HG03196 (cell line): ENCODE results near the gene MARK3.
"Not testable (repeated sequence)": the region's sequence is repeated elsewhere in the genome, so short reads cannot be mapped to it uniquely, and the experiment has no call there.

Source experiments
- ATAC-seq: cut with Tn5 transposase; IDR thresholded peaks from one replicate; pipeline ENCODE4 v1.9.1; 2021; ENCODE audit not compliant: unreplicated experiment

The MARK3 gene

DNA sequence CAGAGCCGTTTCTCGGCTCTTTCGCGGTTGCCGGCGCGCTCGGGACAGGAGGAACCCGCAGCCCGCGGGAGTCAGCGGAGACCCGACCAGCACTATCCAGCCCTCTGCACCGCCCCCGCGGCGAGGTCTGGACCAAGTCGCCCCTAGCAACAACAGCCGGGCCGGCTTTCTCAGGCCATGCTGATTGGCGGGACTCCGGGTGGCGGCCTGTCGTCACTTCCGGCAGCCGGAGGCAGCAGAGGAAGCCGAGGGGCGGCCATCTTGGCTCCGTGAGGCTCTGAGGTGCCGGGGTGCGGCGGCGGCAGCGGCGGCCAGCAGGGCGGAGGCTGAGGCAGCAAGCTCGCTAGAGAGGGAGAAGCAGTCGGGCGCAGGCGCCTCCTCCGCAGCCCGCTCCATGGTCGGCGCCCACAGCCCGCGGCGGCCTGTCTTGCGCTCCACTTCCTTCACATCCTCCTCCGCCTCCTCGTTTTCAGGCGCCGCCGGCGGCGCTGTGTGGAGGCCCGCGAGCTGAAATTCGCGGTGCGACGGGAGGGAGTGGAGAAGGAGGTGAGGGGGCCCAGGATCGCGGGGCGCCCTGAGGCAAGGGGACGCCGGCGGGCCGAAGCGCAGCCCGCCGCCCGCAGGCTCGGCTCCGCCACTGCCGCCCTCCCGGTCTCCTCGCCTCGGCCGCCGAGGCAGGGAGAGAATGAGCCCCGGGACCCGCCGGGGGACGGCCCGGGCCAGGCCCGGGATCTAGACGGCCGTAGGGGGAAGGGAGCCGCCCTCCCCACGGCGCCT lies at the start of gene MARK3:
TSS of gene MARK3 (plus strand) at position 264 of the 777 bp plus-strand sequence. CDS start 615 bp downstream, outside the sequence.
- peak; percentile 96 for ATAC-seq

DNA sequence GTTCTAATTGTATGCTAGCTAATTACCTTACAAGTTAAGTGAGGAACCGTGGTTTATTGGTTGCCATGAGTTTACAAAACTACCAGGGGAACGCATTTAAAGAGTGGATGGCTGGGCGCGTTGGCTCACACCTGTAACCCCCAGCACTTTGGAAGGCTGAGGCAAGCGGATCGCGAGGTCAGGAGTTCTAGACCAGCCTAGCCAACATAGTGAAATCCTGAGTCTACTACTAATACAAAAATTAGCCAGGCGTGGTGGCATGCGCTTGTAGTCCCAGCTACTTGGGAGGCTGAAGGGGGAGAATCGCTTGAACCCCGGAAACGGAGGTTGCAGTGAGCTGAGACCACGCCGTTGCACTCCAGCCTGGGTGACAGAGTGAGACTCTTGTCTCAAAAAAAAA lies 49.0 kb upstream of the MARK3 start:
- no peak for ATAC-seq

DNA sequence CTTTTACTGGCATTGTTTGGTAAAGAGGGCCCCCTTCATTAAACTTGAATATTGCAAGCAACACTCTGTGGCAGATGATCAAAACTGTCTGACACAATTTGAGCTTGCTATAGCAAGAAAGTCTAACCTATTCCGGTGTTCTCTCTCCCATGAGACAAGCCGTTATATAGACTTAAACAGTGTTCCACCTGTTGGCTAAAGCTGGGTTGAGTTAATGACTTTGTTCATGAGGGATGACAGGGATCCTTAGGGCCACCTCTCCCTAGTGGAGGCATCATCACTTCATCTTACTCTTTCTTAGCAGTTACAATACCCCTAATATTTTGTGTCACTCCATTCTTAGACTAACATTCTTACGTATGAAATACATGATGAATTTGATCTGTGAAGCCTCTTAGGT lies 47.4 kb upstream of the MARK3 start:
- ATAC-seq, result no peak

DNA sequence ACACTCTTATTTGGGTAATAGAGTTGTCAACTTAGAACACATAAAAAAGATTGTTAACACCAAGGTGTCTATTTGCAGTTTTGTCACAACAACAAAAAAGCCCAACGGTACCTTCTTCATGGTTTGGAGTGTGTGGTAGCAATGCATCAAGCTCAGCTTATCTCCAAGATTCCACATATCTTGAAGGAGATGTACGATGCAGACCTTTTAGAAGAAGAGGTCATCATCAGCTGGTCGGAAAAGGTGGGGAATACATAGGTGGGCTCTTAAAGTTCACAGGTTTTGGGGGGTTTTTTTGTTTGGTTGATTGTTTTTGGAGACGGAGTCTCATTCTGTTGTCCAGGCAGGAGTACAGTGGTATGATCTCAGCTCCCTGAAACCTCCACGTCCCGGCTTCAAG lies 45.7 kb upstream of the MARK3 start:
- ATAC-seq, result no peak

DNA sequence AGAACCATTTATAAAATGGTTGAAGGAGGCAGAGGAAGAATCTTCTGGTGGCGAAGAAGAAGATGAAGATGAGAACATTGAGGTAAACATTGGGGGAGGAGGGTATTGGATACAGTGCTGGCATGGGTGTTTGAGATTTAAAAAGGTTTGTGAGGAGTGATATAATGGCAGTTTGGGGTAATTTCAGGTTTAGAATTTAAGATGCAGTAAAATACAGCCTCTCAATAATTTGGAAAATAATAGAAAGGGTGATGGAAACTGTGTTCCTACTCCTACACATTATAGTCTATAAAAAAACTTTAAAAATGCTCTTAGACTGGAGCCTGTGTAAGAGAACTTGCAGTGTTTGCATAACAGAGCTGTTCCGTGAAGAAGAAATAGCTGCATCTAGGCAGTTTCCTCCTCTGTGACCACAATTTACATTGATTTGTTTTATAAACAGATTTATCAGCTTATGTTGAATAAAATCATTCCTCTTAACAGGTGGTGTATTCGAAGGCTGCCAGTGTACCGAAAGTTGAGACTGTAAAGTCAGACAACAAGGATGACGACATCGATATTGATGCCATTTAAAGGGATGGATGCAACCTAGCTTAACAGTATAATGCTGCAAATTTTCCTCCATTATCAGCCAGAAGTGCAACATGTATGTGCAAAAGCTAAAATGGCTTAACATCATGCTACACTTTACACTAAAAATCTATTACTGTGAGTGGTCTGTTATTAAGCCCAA lies 44.6 kb upstream of the MARK3 start:
- ATAC-seq, result no peak

DNA sequence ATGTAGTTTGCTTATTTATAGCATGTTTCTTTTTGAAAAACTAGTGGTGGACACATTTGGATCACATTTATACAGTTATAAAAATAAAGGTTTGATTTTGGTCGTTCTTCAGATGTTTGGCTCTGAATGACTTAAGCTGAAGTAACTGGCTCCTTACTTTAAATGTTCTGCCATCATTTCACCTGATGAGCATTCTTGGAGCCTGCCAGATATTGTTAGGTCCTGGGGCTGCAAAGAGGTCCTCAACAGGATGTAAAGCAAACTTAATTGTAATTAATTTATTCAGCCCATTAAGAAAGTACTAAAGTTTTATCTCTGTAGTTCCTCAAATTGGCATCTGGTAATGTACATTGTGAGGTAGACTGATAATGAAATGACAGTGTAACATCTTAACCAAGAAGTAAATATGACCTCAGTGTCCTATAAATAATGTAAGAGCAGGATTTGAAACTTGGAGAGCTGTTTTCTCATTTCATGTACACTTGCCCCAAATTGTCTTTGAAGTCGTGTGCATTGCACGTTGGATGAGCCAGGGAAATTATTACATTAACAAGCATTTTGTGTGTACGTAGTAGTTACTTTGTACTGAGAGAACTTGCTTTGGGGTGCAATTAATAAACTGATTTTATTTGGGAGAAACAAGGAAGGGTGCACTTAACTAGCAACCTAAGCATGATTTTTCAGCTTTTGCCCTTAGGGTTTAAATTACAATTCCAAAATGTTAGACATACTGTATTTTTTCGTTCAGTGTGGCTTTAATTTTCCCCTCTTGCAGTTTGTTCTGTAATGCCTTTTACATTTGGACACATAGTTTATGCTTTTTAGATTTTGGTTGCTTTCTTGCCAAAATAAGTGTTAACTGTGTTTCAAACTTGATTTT lies 43.7 kb upstream of the MARK3 start:
- no peak for ATAC-seq

DNA sequence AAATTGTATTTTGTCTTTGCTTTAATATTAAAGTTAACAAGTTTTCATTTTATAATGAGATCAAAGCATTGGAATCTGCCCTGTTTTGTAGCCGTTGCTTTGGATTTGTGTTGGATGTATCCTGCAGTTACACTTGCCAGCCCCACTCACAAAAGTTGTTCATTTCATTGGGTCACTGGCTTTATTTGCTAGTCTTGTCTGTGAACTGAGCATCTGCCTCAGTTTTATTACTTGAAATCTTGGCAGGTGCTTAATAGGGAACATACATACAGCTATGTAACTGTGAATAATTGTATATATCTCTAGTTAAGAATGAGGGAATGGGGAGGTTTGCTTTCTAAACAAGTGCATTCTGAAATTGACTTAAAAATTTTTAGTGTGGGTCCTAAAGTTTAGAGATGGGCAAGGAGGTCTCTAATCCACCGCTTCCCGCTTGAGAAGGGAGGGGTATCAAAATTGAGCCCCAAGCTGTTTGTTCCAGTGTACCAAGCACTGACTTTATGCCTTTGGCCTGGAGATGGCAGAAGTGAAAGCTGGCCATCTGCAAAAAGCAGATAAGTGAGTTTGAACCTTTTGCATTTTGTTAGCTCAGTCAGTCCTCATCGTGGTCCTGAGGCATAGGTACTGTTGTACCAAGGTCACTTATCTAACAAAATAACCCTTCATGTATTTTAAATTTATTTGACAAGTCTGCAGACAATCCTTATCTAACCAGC lies 41.9 kb upstream of the MARK3 start:
- ATAC-seq, result no peak

DNA sequence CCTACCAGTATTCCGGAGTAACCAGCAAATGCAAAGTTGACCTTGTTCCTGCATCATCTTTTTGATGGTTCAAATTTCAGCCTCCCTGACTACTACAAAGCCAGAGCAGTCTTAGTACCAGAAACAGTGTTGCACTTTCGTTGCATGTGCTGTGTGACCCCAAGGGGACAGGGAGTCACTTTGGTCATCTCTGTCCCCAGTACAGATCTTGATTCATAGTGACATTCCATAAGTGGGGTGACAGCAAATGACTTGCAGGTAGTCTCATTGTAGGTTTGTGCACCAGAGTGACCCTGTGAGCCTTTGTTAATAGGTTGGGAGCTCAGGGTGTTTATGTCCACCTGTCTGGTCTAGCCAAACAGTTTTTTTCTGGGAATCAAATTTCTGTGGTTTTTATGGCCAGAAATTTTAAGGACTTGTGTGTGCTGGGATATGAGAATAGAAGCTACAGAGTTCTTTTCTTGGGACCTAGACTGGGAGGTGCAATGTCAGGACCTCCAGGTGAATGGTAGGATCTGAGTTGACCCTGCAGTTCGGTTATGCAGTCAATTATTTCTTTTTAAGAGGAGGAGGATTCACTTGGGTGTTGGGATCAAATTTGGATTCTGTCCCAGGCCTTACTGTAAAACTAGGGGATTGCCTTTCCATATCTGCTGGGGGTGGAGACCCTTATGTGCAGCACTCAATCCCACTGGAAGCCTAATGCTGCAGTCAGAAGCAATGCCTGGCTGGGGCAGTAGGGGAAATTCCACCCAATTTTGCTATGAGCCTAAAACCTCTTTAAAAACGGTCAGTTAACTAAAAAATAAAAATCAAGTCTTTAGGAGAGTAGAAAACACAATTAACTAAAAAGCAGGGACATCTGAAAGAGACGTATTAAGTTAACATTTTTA lies 41.1 kb upstream of the MARK3 start:
- no peak for ATAC-seq

DNA sequence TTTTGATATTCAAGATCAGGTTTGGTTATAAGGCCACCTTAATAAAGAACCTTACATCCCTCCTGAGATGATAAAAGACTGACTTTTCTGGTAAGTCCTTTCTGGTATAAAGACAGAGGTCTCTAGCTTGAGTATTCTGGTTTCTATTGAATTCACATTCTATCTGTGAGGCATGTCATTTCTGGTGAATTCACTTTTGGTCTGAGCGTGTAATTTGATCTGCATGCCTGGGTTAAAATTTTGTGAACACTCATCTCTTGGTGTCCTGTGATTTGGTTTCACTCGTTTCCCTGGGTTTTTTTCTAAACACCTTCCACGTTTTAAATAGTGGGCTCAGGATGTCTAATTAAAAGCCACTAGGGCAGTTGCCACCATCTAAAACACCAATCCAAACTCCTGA lies 38.9 kb upstream of the MARK3 start:
- no peak for ATAC-seq

DNA sequence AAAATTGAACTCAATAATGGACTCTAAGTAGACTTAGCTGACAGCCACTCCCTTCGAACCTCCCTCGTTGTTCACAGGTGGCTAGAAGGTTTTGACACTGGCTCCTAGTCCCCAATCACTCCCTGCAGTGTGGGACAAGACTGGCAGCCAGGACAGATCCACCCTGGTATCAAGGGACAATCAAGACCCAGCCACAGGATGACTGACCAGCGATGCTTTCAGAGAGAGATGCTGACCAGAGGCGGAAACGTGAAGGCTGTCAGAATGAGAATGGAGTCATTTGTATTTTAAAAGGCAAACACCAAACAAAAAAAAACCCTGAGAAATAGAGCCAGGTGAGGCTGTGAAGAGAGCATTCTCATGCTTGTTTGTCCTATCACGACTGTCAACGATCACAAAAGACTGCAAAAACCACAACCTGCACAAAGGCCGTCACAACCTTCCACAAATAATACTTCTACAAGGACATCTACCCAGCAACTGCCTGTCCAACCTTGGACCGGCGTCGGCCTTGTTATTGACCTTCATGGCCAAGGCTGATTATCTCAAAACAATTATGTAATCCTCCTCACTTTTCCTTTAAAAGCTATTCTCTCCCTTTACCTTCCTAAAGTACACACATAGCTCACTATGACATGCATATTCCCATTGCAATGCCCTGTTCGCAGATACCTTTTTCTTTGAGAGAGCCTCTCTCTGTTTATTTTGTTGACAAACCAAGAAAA lies 38.0 kb upstream of the MARK3 start:
- ATAC-seq, result no peak

DNA sequence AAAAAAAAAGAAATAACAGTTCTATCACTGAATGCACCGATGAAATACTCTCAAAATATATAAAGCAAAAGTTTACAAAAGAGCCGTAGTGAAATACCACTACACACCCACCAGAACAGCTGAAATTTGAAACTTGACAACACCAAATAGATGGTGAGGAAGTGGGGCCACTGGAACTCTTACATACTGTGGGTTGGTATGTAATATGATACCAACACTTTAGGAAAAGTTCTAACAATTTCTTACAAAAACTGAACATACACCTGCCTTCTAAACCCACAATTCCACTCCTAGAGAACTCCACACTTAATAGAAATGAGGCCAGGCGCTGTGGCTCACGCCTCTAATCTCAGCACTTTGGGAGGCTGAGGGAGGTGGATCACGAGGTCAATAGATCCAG lies 37.1 kb upstream of the MARK3 start:
- no peak for ATAC-seq

DNA sequence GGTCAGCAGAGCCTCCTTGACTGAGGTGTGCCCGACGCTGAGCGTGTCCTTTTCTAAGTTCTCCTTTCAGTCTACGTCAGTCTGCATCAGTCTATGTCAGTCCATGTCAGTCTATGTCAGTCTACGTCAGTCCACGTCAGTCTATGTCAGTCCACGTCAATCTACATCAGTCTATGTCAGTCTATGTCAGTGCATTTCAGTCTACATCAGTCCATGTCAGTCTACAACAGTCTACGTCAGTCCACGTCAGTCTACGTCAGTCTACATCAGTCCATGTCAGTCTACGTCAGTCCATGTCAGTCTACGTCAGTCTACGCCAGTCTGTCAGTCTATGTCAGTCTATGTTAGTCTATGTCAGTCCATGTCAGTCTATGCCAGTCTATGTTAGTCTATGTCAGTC lies 35.2 kb upstream of the MARK3 start:
- no peak for ATAC-seq

DNA sequence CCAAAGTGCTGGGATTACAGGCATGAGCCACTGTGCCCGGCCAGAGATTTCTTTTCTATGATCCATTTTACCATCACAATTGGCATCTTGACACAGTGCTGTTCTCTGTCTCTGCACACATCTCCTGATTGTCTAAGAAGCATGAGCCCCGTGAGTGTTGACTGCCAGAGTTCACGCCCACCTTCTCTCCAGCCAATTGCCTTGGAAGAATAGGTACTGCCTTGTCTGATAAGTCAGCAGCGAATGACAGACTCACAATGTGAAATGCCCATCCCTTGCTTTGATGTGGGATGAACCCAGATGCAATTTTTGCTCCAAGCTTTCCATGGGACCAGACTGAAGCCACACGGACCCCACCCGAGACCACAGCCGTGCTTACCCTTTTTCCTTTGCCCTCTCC lies 31.9 kb upstream of the MARK3 start:
- no peak for ATAC-seq

DNA sequence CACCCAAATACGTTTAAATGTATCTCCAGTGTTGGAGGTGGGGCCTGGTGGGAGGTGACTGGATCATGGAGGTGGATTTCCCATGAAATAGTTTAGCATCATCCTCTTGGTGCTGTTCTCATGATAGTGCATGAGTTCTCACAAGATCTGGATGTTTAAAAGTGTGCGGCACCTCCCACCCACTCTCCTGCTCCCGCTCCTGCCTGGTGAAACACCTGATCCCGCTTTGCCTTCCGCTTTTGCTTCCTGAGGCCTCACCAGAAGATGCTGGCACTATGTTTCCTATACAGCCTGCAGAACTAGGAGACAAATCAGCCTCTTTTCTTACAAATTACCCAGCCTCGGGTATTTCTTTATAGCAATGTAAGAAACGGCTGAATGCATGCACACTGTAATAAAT lies 31.1 kb upstream of the MARK3 start:
- no peak for ATAC-seq

DNA sequence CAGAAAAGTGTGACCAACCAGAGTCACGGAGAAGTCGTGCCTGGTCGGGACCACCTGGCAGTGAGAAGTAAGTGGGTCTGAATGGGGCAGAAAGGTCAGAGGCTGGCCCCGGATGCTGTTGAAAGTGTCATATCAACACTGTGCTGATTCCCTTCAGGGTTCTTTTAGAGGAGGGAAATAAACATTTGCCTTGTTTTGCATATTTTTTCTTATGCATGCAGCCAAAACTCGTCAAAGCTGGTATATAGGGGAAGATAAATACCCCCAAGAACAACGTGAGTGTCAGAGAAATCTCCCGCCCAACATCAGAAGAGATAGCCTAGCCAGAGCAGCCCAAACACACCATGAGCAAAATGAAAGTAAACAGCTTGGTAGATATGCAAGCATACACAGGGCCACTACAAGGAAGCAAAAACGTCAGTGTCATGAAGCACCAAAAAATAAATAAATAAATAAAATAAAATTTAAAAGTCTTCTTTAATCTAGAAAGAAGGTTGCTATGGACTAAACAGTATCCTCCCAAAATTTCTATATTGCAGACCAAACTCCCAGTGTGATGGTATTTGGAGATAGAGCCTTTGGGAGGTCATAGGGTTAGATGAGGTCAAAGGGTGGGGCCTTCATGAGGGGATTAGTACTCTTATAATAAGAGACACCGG lies 29.1 kb upstream of the MARK3 start:
- ATAC-seq, result no peak

DNA sequence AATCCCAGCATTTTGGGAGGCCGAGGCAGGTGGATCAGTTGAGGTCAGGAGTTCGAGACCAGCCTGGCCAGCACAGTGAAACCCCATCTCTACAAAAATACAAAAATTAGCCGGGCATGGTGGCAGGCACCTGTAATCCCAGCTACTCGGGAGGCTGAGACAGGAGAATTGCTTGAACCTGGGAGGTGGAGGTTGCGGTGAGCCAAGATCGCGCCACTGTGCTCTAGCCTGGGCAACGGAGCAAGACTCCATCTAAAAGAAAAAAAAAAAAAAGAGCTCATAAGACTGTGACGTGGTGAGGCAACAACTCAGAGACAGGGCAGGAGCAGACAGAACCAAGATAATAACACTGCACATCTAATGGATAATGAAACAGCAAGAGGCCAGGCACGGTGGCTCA lies 27.7 kb upstream of the MARK3 start:
- not testable (repeated sequence) for ATAC-seq

DNA sequence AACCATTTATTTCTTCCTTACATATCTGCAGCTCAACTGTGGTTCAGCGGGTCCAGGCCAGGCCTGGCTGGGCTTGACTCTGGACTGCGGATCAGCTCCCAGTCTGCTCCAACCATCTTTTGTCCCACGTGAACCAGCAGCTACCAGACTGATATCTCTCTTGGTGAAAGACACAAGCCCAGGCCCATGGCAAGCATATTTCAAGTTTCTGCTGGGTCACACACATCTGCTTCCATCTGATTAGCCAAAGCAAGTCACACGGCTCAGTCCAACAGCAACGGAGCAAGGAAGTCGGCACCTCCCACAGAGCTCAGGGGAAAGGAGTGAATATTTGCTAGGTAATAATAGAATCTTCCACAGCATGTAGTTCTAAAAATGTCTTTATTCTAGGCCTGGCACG lies 24.7 kb upstream of the MARK3 start:
- ATAC-seq, result no peak

DNA sequence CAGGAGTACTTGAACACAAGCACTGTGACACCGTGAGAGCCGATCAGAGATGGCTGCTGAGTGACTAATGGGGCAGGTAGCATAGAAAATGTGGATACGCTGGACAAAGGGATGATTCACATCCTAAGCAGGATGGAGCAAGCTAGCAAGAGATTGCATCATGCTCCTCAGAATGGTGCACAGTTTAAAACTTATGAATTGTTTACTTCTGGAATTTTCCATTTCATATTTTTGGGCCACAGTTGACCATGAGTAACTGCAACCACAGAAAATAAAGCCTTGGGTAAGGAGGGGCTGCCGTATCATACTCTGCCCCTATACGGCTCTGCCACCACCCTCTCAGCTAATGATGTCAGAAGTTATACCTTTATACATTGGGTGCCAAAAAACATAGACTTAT lies 23.3 kb upstream of the MARK3 start:
- no peak for ATAC-seq

DNA sequence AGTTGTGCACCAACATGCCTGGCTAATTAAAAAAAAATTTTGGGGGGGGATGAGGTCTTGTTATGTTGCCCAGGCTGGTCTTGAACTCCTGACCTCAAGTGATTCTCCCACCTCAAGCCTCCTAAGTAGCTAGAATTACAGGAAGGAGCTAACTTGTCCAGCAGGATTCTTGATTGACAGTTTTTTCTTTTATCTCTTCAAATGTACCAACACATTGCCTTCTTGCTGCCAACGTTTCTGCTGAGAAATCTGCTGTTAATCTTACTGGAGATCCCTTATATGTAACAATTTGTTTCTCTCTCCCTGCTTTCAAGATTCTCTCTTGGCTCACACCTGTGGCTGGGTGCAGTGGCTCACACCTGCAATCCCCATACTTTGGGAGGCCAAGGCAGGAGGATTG lies 22.4 kb upstream of the MARK3 start:
- no peak for ATAC-seq
